NCI-H2196 (cell line): ENCODE results near the gene DOLPP1.

Experiments
- DNase-seq: peaks from one replicate; lab custom pipeline; 2025; ENCODE audit not compliant: unreplicated experiment; lab: John Stamatoyannopoulos, UW

The DOLPP1 gene

DNA sequence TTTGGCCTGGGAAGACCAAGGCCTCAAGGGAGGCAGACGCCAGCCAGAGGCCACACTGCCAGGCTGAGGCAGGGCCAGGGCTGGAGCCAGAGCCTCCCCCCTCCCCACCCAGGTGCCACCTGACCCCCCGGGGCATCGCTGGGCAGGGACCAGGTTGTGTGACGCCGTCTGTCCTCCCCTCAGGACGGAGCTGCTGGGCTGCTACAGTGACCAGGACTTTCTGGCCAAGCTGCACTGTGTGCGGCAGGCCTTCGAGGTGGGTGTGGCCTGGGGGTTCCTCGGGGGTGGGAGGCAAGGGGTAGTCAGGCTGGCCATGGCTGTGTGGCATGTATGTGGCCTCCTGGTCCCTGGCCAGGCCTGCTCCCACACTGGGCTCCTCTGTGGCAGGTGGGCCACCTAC, 17.9 kb upstream of the DOLPP1 start:
- no peak for DNase-seq

DNA sequence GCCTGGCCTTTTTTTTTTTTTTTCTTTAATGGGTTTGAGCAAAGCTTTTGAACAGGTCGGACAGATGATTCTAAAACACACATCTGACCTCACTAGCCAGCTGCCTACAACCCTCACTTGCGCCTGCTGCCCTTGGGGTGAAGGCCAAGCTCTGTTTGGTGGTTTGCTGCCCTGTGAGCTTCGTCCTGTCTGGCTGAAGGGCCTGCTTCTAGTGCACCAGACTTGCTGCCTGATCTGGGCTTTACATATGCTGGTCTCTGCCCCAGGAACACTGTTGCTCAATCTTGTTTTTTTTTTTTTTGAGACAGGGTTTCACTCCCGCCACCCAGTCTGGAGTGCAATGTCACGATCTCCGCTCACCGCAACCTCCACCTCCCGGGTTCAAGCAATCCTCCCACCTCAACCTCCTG, 16.4 kb upstream of the DOLPP1 start:
- no peak for DNase-seq

DNA sequence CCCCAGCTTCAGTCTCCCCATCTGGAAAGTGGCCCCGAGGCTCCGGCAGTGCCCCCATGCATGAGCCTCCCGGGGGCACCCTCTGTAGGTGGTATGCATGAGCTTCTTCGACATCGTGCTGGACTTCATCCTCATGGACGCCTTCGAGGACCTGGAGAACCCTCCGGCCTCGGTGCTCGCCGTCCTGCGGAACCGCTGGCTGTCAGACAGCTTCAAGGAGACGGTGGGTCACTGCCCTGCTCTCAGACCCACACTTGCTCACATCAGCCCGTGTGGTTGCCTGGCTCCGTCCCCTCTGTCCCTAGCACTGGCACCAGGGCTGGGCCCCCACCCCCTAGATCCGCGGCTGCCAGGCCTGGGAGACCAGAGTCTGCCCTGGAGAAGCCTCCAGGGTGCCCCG, 12.8 kb upstream of the DOLPP1 start:
- DNase-seq = no peak

DNA sequence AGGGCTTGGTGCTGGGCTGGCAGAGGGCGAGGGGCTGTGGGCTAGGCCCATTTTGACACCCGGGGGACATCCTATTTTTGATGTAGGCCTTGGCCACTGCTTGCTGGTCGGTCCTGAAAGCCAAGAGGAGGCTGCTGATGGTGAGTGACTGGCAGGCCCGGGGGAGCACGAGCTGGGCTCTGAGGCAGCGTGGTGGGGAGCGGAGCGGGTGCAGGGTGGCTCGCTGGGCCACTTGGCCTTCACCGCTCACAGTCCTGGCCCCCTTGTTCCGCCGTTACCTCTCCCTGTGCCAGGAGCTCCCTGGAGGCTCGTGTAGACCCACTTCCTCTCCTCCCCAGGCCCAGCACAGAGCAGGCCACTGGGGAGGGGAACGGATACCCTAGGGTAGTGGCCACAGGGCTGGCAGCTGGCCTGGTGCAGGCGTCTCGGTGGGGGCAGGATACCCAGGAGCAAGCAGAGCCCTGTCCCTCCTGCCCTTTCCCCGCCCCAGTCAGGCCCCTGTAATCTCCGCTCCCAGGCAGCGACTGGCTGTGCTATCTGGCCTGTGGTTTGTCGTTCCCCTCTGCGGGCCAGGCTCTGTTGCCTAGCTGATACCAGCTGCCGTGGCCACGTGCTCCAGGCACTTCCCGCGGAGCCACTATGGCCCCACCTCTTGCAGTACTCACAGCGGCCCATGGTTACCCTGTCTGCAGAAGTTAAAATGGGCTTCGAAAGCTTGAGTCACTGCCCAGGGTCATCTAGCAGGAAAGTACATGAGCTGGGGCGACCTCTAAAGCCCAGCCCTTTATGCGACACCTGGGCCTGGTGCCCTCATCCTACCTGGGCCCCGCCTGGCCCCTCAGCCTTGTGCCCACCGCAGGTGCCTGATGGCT, 11.7 kb upstream of the DOLPP1 start:
- no peak for DNase-seq

DNA sequence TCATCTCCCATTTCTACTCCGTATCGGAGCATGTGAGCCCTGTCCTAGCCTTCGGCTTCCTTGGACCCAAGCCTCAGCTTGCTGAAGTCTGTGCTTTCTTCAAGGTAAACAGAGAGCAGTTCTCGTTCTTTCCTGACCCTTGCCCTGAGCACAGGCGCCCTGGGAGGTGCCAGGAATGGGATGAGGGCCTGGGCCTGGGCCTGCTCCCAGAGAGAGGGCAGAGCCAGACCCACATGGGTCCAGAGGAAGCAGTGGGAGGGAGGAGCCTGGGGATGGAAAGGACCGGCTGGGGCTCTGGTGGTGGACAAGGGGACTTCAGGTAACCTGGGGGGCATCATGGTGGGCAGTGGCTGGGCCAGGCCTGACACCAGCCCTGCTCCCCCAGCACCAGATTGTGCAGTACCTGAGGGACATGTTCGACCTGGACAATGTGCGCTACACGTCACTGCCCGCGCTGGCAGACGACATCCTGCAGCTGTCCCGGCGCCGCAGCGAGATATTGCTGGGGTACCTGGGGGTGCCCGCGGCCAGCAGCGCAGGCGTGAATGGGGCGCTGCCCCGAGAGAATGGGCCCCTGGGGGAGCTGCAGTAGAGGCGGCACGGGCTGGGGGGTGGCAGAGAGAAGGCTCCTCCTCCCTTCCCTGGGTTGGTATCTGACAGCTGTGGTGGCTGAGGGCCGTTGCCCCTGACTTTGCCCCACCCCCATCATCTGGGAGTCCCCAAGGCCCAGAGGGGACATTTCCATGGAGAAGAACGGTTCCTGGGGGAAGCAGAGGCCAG, 10.9 kb upstream of the DOLPP1 start:
- DNase-seq = no peak

DNA sequence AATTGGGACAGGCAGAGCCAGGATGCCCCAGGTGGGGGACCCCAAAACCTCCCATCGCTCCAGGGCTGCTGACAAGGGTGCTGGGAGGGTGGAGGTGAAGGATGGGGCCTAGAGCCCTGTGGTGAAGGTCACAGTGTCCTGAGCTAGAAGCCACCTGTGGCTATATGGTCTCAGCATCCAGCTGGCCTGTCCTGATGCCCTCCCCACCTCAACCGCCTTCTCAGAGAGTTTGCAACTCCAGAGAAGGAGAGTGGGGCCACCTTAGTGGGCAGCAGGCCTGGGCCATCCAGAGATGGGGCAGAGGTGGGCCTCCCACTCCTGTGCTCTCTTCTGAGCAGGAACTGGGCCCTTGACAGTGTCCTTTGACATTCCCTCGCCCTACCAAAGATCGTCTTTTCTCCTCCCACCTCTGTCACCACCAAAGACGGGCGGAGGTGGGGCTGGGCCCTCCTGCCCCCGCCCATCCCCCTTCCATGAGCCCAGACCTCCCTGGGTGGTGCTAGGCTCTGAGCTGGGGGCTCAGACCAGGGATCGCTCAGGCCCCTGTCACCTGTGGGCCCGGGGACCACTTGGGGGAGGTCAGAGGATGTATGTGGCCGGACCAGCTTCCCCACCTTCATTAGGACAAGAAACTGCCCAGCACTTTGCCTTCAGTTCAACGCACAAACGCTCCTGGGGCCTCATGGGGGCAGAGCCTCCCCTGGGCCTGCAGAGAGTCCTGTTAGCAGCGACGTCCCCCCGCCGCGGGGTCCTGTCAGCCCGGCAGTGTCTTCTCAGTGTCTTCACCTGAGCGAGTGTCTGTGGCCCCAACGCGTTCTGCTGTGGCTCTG, 10.0 kb upstream of the DOLPP1 start:
- no peak for DNase-seq

DNA sequence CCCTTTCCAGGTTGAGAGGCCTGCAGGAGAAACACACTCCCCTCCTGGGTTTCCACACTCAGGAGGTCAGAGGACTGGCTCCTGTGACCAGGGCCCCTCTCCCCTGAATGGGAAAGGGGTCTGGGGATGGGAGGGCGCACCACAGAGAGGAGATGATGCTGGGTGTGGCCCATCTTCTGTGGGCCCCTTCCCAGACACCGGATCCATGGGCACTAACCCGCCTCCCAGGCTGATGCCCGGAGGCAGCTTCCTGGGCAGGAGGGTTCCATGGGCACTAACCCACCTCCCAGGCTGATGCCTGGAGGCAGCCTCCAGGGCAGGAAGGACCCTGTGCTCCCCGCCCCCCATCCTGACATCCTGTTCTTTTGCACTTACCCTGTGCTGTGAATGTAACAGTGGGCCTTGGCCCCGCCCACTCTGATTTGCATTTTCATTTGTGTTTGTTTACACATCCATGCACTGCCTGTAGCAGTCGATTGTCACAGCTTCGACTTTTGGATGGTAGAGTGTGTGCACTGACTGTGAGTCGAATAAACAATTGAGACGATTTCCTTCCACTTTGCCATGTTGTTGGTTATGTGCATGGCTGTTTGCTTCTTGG, 9.3 kb upstream of the DOLPP1 start:
- DNase-seq = no peak

DNA sequence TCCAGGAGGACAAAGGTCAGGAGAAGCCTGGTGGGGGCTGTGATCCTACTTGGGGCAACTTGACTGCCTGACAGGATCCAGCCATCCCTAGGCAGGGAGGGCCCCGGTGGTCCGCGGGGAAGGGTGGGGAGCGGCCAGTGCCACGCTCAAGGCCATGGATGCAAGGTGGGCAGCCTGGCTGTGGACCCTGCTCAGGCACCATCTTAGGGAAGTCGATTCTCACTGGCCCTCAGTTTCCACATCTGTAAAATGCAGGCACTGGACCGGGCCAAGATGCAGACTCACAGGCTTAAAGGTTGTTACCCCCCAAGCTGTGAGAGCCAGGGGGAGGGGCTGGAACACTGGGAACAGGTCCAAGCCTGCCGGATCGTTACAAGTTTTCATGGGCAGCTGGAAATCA, 8.7 kb upstream of the DOLPP1 start:
- DNase-seq = no peak

DNA sequence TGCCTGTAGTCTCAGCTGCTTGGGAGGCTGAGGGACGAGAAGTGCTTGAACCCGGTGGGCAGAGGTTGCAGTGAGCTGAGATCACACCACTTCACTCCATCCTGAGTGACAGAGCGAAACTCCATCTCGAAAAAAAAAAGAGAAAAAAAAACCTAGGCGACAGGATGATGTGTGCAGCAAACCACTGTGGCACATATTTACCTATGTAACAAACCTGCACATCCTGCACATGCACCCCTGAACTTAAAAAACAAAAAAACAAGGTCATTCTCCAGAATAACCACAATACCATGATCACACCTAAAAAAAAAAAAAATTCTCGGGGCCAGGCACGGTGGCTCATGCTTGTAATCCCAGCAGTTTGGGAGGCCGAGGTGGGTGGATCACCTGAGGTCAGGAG, 7.5 kb upstream of the DOLPP1 start:
- no peak for DNase-seq

DNA sequence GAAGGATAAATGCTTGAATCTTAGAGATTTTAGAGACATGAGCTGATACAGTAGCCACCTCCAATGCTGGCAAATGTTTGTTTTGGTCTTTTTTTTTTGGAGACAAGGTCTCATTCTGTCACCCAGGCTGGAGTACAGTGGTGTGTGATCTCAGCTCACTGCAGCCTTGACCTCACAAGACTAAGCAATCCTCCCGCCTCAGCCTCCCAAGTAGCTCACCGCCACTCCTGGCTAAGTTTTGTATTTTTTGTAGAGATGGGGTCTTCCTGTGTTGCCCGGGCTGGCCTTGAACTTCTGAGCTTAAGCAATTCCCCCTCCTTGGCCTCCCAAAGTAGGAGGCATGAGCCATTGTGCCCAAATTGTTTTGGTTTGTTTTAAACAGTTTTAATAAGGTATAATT, 6.8 kb upstream of the DOLPP1 start:
- no peak for DNase-seq

DNA sequence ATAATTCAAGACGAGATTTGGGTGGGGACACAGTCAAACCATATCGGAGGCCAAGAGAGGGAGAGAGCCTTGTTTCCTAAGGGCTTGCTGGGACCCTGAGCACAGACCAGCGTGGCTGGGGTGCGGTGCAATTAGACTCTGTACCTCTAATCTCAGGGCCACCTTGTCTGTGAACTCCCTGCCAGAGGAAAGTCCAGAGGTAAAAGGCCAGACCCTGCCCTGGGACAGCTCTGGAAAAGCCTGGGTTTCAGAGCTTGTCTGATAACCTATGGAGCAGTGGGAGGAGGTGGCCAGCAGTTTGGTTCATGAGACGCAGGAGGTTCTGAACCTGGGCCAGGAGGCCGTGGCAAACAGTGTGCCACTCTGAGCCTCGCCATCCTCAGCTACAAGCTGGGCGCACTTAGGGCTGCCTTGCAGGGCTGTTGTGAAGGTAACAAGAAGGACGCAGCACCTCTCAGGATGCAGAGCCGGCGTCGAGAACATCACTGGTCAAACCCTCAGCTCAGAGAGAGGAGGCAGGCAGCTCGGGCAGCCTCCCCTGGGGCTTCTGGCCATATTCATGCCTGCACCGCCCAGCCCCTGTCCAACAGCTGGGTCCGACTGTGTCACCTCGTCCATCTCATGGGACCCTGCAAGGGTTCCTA, 4.8 kb upstream of the DOLPP1 start:
- no peak for DNase-seq

DNA sequence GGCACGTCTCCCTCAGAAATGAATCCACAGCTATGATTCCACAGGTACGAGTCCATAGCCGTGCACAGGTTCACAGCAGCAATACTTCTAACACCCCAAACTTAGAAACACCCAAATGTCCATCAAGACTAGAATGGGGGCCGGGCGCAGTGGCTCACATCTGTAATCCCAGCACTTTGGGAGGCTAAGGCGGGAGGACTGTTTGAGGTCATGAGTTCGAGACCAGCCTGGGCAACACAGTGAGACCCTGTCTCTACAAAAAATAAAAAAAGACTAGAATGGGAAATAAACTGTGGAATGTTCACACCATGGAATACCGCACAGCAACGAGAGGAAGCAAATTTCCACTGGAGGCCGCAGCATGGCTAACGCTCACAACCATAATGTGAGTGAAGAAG, 4.3 kb upstream of the DOLPP1 start:
- DNase-seq = no peak

DNA sequence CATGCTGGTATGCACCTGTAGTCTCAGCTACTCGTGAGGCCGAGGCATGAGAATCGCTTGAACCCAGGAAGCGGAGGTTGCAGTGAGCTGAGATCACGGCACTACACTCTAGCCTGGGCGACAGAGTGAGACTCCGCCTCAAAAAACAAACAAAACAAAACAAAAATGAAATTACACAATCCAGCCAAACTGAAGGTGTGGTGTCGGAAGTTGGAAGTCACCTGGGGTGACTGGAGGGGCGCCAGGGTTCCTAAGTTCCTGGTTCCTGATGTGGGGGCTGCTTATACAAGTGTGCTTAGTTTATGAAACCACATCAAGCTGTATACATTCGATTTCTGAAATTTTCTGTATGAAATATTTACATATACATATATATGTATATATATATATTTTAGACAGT, 3.7 kb upstream of the DOLPP1 start:
- no peak for DNase-seq

DNA sequence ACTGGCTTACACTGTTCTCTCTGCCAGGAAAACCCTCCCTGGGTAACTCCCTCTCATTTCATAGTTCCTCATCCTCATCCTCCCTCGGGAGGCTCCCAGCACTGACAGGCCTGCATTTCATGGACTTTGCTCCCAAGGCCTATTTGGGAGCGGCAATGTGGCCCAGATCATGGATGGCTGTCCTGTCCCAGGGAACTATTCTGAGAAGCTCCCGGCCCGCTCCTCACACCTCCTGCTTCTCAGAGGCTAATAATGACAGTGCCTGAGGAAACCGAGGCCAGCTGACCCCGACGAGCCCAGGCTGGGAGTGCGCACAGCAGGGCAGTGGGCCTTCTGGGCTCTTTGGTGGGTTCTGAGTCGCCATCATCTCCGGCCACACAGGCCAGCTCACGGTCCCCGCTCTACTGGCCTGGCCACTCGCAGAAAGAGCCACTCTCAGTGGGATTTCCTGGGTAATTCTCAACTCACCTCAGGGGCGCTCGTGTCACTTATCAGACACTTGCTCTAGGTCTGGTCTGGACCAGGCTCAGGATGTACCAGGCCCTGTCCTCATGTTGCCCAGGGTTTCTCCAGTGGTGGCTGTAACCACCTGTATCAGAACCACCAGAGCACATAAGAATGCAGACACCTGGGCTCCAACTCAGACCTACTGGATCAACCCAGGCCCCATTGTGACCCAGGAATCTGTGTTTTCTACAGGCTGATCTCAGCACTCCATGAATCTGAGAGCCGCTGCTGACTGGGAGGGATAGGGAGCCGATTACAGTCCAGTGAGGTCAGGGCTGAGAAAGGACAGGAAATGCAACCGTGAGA, 2.0 kb upstream of the DOLPP1 start:
- DNase-seq = no peak

DNA sequence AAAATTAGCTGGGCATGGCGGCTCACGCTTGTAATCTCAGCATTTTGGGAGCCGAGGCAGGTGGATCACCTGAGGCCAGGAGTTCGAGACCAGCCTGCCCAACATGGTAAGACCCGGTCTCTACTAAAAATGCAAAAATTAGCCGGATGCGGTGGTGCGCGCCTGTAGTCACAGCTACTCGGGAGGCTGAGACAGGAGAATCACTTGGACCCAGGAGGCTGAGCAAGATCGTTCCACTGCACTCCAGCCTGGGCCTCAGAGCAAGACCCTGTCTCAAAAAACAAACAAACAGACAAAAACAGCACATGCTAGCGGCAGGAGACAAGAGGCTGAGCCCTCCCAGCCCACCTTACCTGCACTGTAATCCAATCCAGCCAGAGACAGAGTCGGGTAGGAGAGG, 1.1 kb upstream of the DOLPP1 start:
- no peak for DNase-seq

DNA sequence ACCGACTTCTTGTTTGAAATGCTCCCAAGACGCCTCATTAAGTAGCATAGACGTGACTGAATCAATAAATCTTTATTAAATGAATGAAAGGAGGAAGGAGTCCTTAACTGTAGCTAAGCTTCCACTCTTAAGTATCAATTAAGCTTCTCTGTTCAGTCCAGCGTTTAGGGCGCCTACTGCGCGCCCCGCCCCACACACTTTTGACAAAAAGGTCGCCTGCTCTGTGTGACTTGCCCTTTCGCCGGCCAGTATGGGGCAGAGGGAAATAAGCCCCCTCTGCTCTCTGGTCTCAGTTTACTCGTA, 662 bp upstream of the DOLPP1 start:
- no peak for DNase-seq

DNA sequence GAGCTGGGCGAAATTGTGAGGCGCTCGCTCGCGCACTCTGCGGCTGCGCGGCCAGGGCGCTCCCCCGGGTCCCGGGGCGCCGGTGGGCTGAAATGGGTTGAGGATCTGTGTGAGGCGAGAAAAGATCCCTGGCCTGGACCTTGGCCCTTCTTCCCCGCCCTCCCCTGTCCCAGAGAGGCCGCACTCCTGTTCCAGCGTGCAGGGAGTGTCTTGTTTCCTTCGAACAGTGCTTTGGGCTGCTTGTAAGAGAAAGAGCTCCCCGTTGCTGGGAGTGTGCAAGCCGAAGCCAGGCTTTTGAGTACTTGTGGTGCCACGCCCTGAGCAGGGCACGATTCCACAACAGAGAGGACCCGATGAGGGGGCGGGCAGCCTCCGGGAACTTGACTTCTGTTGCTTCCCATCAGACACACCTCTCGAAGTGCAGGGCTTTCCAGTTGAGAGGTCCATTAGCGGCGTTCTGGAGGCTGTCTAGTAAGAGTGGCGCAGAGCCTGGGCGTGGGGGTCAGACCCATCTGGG, 535 bp downstream of the DOLPP1 start:
- no peak for DNase-seq

DNA sequence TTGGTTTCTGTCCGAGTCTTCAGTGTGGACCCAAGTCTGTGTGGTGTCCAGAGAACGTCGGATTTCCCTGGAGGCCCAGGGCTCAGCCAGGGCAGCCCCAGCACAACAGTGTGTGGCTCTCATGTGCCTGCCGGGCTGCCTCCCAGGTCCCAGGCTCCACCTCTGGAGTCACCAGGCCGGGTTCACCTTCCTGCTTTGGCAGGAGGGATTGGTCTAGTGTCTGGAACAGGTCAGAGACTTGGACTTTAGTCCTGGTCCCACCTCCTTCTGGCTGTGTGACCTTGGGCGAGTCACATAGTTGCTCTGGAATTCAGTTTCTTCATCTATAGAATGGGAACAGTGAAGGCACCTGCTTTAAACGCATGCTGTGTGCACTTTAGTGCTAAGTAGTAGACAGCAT, 3.2 kb downstream of the DOLPP1 start:
- no peak for DNase-seq

DNA sequence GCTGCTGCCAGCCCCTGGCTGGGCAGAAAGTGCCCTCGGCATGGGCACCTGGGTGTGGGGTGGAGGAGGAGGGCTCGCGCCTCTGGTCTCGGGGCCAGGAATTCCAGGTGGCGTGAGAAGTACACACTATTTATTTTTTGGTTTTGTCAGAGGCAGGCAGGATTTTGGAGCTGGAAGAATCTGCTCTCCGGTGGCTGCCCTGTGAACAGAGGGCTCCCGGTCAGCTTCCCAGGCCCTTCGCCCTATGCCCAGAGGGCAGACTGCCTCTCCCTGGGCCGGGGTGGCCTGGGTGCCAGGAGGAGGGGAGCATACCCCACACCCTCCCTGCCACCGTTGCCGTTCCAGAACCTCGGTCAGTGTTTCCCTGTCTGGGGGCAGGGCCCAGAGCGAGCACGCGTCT, 8.3 kb downstream of the DOLPP1 start:
- no peak for DNase-seq
